Measurements from ENCODE around the gene VAMP1.

The VAMP1 gene

GRCh38 chr12:6423267-6424007 lies 47.0 kb downstream of the VAMP1 start:
- no peak overlapping the region for H3K27ac ChIP-seq (replicated peaks)
- H3K4me3 ChIP-seq (replicated peaks; ENCODE audit: insufficient read depth, low read length): no peak overlapping the region
- H3K27me3 ChIP-seq (ENCODE audit: insufficient read depth, poor library complexity, severe bottlenecking): no peaks in the 10 kb centered on the region
- DNase-seq (ENCODE audit: low read depth in 1 of 2, low spot score in 1 of 2): peak; percentile 85 to 89
- TF ChIP-seq CTCF (IDR thresholded peaks at IDR 0.05; ENCODE audit: insufficient read depth, low read length) (peak; percentile 85), GABPA (IDR thresholded peaks at IDR 0.05; ENCODE audit: low read depth) (no peak)

GRCh38 chr12:6420364-6420763 lies 50.1 kb downstream of the VAMP1 start:
- Histone ChIP-seq H3K27ac (replicated peaks) (no peak overlapping the region), H3K4me3 (replicated peaks; ENCODE audit: insufficient read depth, low read length) (no peak overlapping the region), H3K27me3 (ENCODE audit: insufficient read depth, poor library complexity, severe bottlenecking) (no peaks in the 10 kb centered on the region)
- no peak for TF ChIP-seq SPI1 (IDR thresholded peaks at IDR 0.05; ENCODE audit: borderline replicate concordance, low read depth)
- no peak for TF ChIP-seq CTCF (IDR thresholded peaks at IDR 0.05; ENCODE audit: insufficient read depth, low read length)
- no peak for TF ChIP-seq GABPA (IDR thresholded peaks at IDR 0.05; ENCODE audit: low read depth)
- no peak for TF ChIP-seq REST (IDR thresholded peaks at IDR 0.05; ENCODE audit: insufficient replicate concordance, low read depth)
- no peak for TF ChIP-seq POLR2AphosphoS5 (IDR thresholded peaks at IDR 0.05; ENCODE audit: low read depth)
- no peak for DNase-seq (ENCODE audit: low read depth in 1 of 2, low spot score in 1 of 2)

- DNase-seq (ENCODE audit: low read depth in 1 of 2, low spot score in 1 of 2): no peak
- H3K27ac ChIP-seq (replicated peaks): no peak overlapping the region
- no peaks in the 10 kb centered on the region for H3K27me3 ChIP-seq (ENCODE audit: insufficient read depth, poor library complexity, severe bottlenecking)
- TF ChIP-seq GABPA (IDR thresholded peaks at IDR 0.05; ENCODE audit: low read depth) (no peak), SPI1 (IDR thresholded peaks at IDR 0.05; ENCODE audit: borderline replicate concordance, low read depth) (no peak), REST (IDR thresholded peaks at IDR 0.05; ENCODE audit: insufficient replicate concordance, low read depth) (no peak), POLR2AphosphoS5 (IDR thresholded peaks at IDR 0.05; ENCODE audit: low read depth) (no peak)
- no peak overlapping the region for H3K4me3 ChIP-seq (replicated peaks; ENCODE audit: insufficient read depth, low read length)
These were observed 51.7 kb downstream of the VAMP1 start for GRCh38 chr12:6418796-6419195.

- DNase-seq (ENCODE audit: low read depth in 1 of 2, low spot score in 1 of 2): peak; percentile 85 to 86
- no peak for TF ChIP-seq CTCF (IDR thresholded peaks at IDR 0.05; ENCODE audit: insufficient read depth, low read length)
- TF ChIP-seq GABPA (IDR thresholded peaks at IDR 0.05; ENCODE audit: low read depth): no peak
- TF ChIP-seq SPI1 (IDR thresholded peaks at IDR 0.05; ENCODE audit: borderline replicate concordance, low read depth): peak; percentile 89
- no peak for TF ChIP-seq REST (IDR thresholded peaks at IDR 0.05; ENCODE audit: insufficient replicate concordance, low read depth)
- TF ChIP-seq POLR2AphosphoS5 (IDR thresholded peaks at IDR 0.05; ENCODE audit: low read depth): peak; percentile 50; the same call in 1 of the 2 replicates
- H3K4me3 ChIP-seq (replicated peaks; ENCODE audit: insufficient read depth, low read length): no peak overlapping the region
- H3K27me3 ChIP-seq (ENCODE audit: insufficient read depth, poor library complexity, severe bottlenecking): no peaks in the 10 kb centered on the region
- peak overlapping the region; percentile 5 for H3K27ac ChIP-seq (replicated peaks)
These were observed 53.9 kb downstream of the VAMP1 start for GRCh38 chr12:6416596-6416995.

Measured in HL-60 (cell line).